Lower leg skin (tissue), 4 donors: Measurements from ENCODE around the gene MBD5. TPM values are rescaled to one million over a fixed set of nuclear protein-coding genes. Genes with fewer than 3 reads are reported as not detected.

Experiments
- DNase-seq, 2 donors: peaks; one replicate each; pipeline ENCODE4 v3.0.0-alpha.2; 2019; ENCODE audit warnings: low spot score in 2 of 2
- H3K4me3 ChIP-seq: fragments of 200-600 bp; sonication (generic); 2 replicates; pipeline ENCODE4 v1.5.1; 2017; ENCODE audit warnings: mild to moderate bottlenecking, low read depth; ENCODE audit not compliant: poor library complexity, severe bottlenecking
- CTCF ChIP-seq, 3 donors: fragments of 450-650 bp; IDR thresholded peaks; one replicate each; pipeline ENCODE4 v1.5.1; 2016; ENCODE audit warnings: antibody characterized with exemption in 3 of 3, mild to moderate bottlenecking in 3 of 3, moderate library complexity in 2 of 3
- POLR2A ChIP-seq, 2 donors: fragments of 450-650 bp; IDR thresholded peaks; one replicate each; pipeline ENCODE4 v1.6.1; 2016 to 2017; ENCODE audit warnings: antibody characterized with exemption in 2 of 2, mild to moderate bottlenecking in 1 of 2, moderate library complexity in 1 of 2
- WGBS, 2 donors: methylation state at CpG; one replicate each; pipeline ENCODE4 v1.1.5; 2018; 5-methylcytosine and 5-hydroxymethylcytosine counted together
- intact Hi-C: fragments of 100-400 bp; cut with DNase I; formaldehyde crosslinking; loops from one replicate; pipeline ENCODE4 v1.15.0; 2023; ENCODE audit warnings: low total_unique reads
- total RNA-seq, 4 donors: library from RNA; depleted of rRNA; stranded (reverse); fragments of >200 nt; gene quantifications; one replicate each; pipeline ENCODE4 v1.1.0, GENCODE V29; 2016

The MBD5 gene
- total RNA-seq, 4 donors from 2014 or later, result 13.5 to 22.3 (median 17.4) TPM

GRCh38 chr2:148528356-148529064, 507.6 kb downstream of the MBD5 start:
- TF ChIP-seq POLR2A (IDR thresholded peaks at IDR 0.05) (no peak), CTCF (IDR thresholded peaks at IDR 0.05) (no peak)
- DNase-seq, result peak in 1 of 2 donors; percentile 49
- intact Hi-C loops, result no loop called here
- no peak overlapping the region for H3K4me3 ChIP-seq
- WGBS, 2 donors, result 90 to 94% methylated on average over 6 of the region's 6 CpGs

GRCh38 chr2:148529745-148530144, 508.9 kb downstream of the MBD5 start:
- TF ChIP-seq POLR2A (IDR thresholded peaks at IDR 0.05) (no peak), CTCF (IDR thresholded peaks at IDR 0.05) (no peak)
- peak in 1 of 2 donors; percentile 37 for DNase-seq
- intact Hi-C loops, result no loop called here
- WGBS, 2 donors, result 75 to 76% methylated on average over 8 of the region's 8 CpGs
- no peak overlapping the region for H3K4me3 ChIP-seq

GRCh38 chr2:148530350-148530749, 509.5 kb downstream of the MBD5 start:
- intact Hi-C loops, result no loop called here
- WGBS, 2 donors, result 87% methylated on average over 4 of the region's 4 CpGs
- no peak for DNase-seq
- TF ChIP-seq POLR2A (IDR thresholded peaks at IDR 0.05) (no peak), CTCF (IDR thresholded peaks at IDR 0.05) (no peak)
- H3K4me3 ChIP-seq, result no peak overlapping the region

- TF ChIP-seq POLR2A (IDR thresholded peaks at IDR 0.05) (no peak), CTCF (IDR thresholded peaks at IDR 0.05) (no peak)
- intact Hi-C loops, result no loop called here
- WGBS, 2 donors, result 84 to 88% methylated on average over 7 of the region's 7 CpGs
- DNase-seq, result no peak
- H3K4me3 ChIP-seq, result no peak overlapping the region
These were observed 510.3 kb downstream of the MBD5 start for GRCh38 chr2:148531235-148531634.

- WGBS, 2 donors, result 77 to 81% methylated on average over 13 of the region's 13 CpGs
- DNase-seq, result peak in 1 of 2 donors; percentile 59
- H3K4me3 ChIP-seq, result no peak overlapping the region
- intact Hi-C loops, result no loop called here
- TF ChIP-seq CTCF (IDR thresholded peaks at IDR 0.05) (no peak), POLR2A (IDR thresholded peaks at IDR 0.05) (no peak)
These were observed 511.0 kb downstream of the MBD5 start for GRCh38 chr2:148531669-148532428.
